ENCODE measurements around the gene FGFRL1.
"Not testable (repeated sequence)": the region's sequence is repeated elsewhere in the genome, so short reads cannot be mapped to it uniquely, and the experiment has no call there.

The FGFRL1 gene

DNA sequence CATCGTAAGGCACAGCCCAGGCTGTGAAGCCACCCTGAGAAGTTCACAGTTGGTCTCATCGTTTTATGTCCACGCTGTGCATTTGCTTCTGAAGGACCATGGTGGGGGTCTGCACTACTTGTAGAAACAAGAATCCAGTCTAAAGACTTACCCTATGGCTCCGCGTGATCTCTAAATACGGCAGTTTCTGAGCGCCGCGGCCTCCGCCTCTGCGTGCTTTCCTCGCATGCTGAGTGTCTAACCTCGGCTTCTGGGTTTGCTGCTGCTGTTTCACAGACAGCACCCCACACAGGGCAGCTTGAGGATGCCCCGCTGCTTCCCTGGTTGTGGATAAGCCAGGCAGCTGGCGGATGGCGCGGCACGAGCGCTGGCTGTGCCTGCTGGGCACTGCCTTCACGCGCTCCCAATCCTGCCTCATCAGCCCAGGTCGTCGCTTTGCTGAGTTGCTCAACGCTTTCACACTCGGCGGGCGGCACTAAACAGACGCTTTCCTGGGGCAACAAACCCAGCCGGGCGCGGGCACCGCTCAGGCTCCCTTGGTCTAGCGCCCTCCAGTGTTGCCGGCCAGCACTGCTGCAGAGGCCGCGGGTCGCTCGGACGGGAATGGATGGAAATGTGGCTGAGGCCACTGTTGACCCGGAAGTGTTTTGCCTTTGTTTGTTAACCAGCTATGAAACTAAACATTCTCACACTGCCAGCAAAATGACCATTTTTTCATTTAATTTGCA, 39.2 kb downstream of the FGFRL1 start:
- H3K27me3 ChIP-seq = peaks cover 76% of the 10 kb centered on the region
- TF ChIP-seq Cebpa-rat (IDR thresholded peaks at IDR 0.05) = no peak

DNA sequence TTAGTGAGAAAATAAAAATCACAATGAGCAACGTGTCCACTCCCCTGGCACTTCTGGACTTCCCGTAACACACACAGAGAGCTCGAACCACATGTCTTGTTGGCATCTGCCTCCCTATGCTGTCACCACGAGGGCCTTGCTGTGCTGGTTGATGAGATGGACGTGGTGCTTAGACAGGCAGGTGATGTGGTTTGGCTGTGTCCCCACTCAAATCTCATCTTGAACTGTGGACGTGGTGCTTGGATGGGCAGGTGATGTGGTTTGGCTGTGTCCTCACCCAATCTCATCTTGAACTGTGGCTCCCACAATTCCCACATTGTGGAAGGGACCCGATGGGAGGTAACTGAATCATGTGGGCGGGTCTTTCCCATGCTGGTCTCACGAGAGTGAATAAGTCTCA, 40.0 kb downstream of the FGFRL1 start:
- Histone ChIP-seq H3K4me1 (peaks cover 66% of the 10 kb centered on the region), H3K9me3 (peaks cover 18% of the 10 kb centered on the region), H3K36me3 (no peaks in the 10 kb centered on the region), H4K20me1 (peaks cover 38% of the 10 kb centered on the region), H3K27ac (no peak overlapping the region), H3K27me3 (peaks cover 83% of the 10 kb centered on the region), H3K4me3 (no peak overlapping the region), H3K9ac (no peak overlapping the region), H3K4me2 (peak overlapping the region; percentile 92; the same call in 1 of the 2 replicates)
- no peak for TF ChIP-seq Cebpa-rat (IDR thresholded peaks at IDR 0.05)

More for the DNA sequence above, 39.2 kb downstream of the FGFRL1 start:
- Histone ChIP-seq H3K27ac (no peak overlapping the region), H3K9ac (no peak overlapping the region), H3K4me2 (peak overlapping the region; percentile 92), H3K9me3 (peaks cover 18% of the 10 kb centered on the region), H3K4me3 (no peak overlapping the region), H4K20me1 (peaks cover 29% of the 10 kb centered on the region), H3K4me1 (peaks cover 59% of the 10 kb centered on the region), H3K36me3 (no peaks in the 10 kb centered on the region)

DNA sequence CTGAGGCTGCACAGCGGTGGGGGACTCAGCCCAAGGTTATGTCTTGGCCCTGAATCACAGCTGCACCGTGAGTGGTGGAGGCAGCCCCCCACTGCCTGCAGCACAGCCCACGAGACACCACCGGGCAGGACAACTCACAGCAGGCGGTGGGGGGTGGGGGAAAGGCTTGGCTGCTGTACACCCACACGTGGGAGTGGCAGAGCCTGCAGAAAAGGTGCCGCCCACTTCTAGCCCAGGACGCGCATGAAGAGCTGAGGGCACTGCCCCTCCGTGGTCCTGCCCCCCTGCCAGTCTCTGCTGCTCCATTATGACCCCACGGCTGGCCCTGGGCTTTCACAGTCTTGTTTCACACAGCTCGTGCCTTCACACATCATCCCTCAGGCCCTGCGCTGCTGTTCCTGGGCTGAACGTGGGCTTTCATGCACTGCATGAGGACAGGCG, 40.8 kb downstream of the FGFRL1 start:
- Histone ChIP-seq H3K4me2 (no peak overlapping the region), H3K9ac (no peak overlapping the region), H3K4me3 (no peak overlapping the region), H3K27me3 (peaks cover 84% of the 10 kb centered on the region), H3K9me3 (peaks cover 18% of the 10 kb centered on the region), H4K20me1 (peaks cover 45% of the 10 kb centered on the region), H3K4me1 (peaks cover 63% of the 10 kb centered on the region), H3K27ac (no peak overlapping the region), H3K36me3 (no peaks in the 10 kb centered on the region)
- no peak for TF ChIP-seq Cebpa-rat (IDR thresholded peaks at IDR 0.05)

DNA sequence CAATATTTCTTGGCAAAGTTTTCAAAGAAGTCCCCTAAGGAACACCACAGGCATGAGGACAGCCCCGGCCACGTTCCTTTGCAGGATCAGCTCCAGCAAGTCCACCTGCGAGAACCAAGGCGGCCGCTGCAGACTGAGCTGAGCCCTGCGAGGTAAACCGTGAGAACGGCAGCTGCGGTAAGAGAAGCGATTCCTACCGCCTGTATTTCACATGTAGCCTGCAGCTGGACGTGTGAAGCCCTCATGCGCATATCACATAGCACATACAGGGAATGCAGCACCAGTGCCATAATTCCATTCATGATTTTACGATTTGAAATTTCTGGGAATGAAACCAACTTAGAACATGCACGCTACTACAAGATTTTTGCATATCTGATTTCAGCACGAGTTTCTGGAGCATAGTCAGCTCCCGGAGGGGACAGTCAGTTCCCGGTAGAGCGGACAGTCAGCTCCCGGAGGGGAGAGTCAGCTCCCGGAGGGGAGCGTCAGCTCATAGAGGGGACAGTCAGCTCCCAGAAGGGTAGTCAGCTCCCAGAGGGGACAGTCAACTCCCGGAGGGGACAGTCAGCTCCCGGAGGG, 41.7 kb downstream of the FGFRL1 start:
- Histone ChIP-seq H3K4me2 (no peak overlapping the region; the same call in 1 of the 2 replicates), H3K9ac (no peak overlapping the region), H3K4me1 (peaks cover 54% of the 10 kb centered on the region), H3K27ac (no peak overlapping the region), H3K27me3 (peaks cover 84% of the 10 kb centered on the region), H3K36me3 (no peaks in the 10 kb centered on the region), H4K20me1 (peaks cover 43% of the 10 kb centered on the region), H3K4me3 (no peak overlapping the region), H3K9me3 (peaks cover 18% of the 10 kb centered on the region)
- TF ChIP-seq Cebpa-rat (IDR thresholded peaks at IDR 0.05) = no peak

DNA sequence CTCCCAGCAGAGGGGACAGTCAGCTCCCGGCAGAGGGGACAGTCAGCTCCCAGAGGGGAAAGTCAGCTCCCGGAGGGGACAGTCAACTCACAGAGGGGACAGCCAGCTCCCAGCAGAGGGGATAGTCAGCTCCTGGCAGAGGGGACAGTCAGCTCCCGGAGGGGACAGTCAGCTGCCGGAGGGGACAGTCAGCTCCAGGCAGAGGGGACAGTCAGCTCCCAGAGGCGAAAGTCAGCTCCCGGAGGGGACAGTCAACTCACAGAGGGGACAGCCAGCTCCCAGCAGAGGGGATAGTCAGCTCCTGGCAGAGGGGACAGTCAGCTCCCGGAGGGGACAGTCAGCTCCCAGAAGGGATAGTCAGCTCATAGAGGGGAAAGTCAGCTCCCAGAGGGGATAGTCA, 42.5 kb downstream of the FGFRL1 start:
- not testable (repeated sequence) for H3K4me2 ChIP-seq, H3K36me3 ChIP-seq, H3K27ac ChIP-seq, H3K9ac ChIP-seq, H3K4me3 ChIP-seq
- Histone ChIP-seq H3K27me3 (peaks cover 86% of the 10 kb centered on the region), H4K20me1 (peaks cover 49% of the 10 kb centered on the region), H3K4me1 (peaks cover 52% of the 10 kb centered on the region), H3K9me3 (peaks cover 18% of the 10 kb centered on the region)

DNA sequence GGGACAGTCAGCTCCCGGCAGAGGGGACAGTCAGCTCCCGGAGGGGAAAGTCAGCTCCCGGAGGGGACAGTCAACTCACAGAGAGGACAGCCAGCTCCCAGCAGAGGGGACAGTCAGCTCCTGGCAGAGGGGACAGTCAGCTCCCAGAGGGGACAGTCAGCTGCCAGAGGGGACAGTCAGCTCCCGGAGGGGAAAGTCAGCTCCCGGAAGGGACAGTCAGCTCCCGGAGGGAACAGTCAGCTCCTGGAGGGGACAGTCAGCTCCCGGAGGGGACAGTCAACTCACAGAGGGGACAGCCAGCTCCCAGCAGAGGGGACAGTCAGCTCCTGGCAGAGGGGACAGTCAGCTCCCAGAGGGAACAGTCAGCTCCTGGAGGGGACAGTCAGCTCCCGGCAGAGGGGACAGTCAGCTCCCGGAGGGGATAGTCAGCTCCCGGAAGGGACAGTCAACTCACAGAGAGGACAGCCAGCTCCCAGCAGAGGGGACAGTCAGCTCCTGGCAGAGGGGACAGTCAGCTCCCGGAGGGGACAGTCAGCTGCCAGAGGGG, 43.3 kb downstream of the FGFRL1 start:
- Histone ChIP-seq H3K27me3 (peaks cover 90% of the 10 kb centered on the region), H4K20me1 (peaks cover 55% of the 10 kb centered on the region), H3K4me1 (peaks cover 52% of the 10 kb centered on the region), H3K9me3 (peaks cover 18% of the 10 kb centered on the region)
- not testable (repeated sequence) for H3K4me2 ChIP-seq, H3K9ac ChIP-seq, H3K4me3 ChIP-seq, H3K27ac ChIP-seq, H3K36me3 ChIP-seq

DNA sequence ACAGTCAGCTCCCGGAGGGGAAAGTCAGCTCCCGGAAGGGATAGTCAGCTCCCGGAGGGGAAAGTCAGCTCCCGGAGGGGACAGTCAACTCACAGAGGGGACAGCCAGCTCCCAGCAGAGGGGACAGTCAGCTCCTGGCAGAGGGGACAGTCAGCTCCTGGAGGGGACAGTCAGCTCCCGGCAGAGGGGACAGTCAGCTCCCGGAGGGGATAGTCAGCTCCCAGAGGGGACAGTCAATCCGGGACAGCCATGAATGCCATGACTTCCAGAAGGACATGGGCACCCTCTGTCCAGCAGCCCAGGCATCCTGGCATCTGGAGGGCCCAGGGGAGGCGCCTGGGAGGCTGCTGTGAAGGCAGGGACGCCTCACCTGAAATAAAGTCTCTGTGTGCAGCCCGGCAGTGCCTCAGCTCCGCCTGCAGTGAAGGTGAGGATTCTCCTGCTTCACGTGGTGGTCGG, 43.8 kb downstream of the FGFRL1 start:
- Histone ChIP-seq H4K20me1 (peaks cover 55% of the 10 kb centered on the region), H3K4me1 (peaks cover 52% of the 10 kb centered on the region), H3K4me2 (peak overlapping the region; percentile 78), H3K27me3 (peaks cover 95% of the 10 kb centered on the region), H3K4me3 (peak overlapping the region; percentile 54; the same call in 1 of the 2 replicates), H3K9me3 (peaks cover 18% of the 10 kb centered on the region)
- not testable (repeated sequence) for H3K9ac ChIP-seq, H3K36me3 ChIP-seq, H3K27ac ChIP-seq

DNA sequence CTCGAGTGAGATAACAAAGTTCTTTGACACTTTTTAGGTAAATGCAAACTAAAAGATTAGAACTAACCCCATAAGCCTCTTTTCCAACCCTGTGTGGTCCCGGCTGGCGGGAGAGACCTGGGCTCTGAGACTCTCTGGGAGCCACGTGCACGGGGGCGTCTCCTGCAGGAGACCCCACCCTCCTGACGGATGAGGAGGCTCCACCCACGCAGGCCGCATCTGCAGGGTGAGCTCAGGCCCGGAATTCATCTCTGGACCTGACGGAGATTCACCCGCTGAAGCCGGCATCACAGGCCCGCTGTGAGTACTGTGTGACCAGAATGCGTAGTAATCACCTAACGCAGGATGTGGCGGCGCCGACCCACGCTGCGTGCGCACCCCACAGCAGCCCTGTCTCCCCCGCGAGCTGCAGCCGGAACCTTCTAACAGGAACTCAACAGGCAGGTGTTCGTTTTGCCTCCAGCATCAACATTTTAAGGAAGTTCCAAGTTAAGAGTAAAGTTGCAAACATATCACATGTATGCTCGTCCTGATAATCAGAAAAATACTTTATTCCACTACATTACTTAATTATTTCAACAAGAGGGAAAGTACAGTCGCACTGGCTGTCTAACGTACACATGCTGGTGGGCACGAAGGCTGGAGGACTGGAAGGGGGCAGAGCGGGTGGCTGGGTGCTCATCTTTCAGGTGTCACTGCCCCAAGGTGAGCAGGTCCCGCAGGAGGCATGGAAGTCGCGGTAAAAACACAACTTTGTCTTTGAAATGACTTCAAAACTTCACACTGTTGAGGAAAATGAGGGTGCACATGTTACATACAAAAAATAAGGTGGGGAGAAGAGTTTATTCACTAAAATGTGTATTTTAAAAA, 44.5 kb downstream of the FGFRL1 start:
- no peak overlapping the region for H3K9ac ChIP-seq
- H3K4me3 ChIP-seq = peak overlapping the region; percentile 54; the same call in 1 of the 2 replicates
- no peak overlapping the region for H3K27ac ChIP-seq

DNA sequence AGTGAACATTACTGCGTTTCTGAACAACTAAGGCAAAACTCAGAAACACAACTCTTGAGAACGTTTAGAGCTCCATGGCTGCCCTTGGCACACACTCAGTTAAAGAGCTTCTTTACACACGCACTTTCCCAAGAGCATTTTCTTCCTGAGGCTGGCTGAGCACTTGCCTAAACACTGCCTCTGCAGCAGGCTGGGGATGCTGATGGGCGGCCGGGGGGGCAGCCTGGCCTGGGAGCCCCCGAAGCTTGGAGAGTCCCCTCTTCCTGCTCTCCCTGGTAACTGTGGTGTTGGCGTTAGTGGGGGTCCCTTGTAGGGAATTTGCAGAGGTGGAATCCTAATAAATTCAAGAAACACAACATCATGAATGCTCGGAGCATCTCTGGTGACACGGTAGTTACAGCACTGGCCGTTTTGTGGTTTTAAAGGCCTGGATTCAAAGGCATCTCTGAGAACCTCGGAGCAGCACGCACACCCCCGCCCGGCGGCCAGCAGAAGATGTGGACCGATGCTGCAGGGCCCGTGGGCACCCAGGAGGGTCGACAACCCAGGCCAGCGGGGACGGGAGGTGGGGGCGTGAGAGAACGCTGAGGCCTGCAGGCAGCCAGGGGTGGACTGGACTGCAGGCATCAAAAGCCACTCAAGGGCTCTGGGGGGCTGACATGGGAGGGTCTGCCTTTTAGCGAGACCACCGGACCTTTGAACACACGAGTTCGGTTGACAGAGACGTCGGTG, 45.4 kb downstream of the FGFRL1 start:
- peaks cover 69% of the 10 kb centered on the region for H4K20me1 ChIP-seq
- H3K27me3 ChIP-seq = peaks cover 96% of the 10 kb centered on the region
- no peak for TF ChIP-seq Cebpa-rat (IDR thresholded peaks at IDR 0.05)
- H3K4me2 ChIP-seq = no peak overlapping the region
- H3K9me3 ChIP-seq = peaks cover 11% of the 10 kb centered on the region
- no peaks in the 10 kb centered on the region for H3K36me3 ChIP-seq
- H3K27ac ChIP-seq = no peak overlapping the region
- peaks cover 55% of the 10 kb centered on the region for H3K4me1 ChIP-seq
- H3K9ac ChIP-seq = no peak overlapping the region
- no peak overlapping the region for H3K4me3 ChIP-seq

More for the DNA sequence above, 44.5 kb downstream of the FGFRL1 start:
- peaks cover 96% of the 10 kb centered on the region for H3K27me3 ChIP-seq
- H3K4me2 ChIP-seq = peak overlapping the region; percentile 78
- TF ChIP-seq Cebpa-rat (IDR thresholded peaks at IDR 0.05) = no peak
- H4K20me1 ChIP-seq = peaks cover 60% of the 10 kb centered on the region
- H3K9me3 ChIP-seq = peaks cover 18% of the 10 kb centered on the region
- peaks cover 52% of the 10 kb centered on the region for H3K4me1 ChIP-seq
- H3K36me3 ChIP-seq = no peaks in the 10 kb centered on the region

Measured in BLaER1 (cell line).